AG09319 (cell line): ENCODE measurements around the gene EVC.
A peak's percentile ranks its signal among the peaks of the same experiment; 100 is the strongest.

Source experiments
- DNase-seq: peaks from one replicate; pipeline ENCODE4 v3.0.0-alpha.2; 2010; ENCODE audit warnings: low read depth; ENCODE audit errors: extremely low read depth
- TF ChIP-seq, protein P1 (sequence below): IDR thresholded peaks from 2 replicates; pipeline ENCODE4 v1.5.1; 2011; ENCODE audit warnings: low read depth, mild to moderate bottlenecking, inconsistent platforms, low read length, moderate library complexity

Gene EVC

DNA sequence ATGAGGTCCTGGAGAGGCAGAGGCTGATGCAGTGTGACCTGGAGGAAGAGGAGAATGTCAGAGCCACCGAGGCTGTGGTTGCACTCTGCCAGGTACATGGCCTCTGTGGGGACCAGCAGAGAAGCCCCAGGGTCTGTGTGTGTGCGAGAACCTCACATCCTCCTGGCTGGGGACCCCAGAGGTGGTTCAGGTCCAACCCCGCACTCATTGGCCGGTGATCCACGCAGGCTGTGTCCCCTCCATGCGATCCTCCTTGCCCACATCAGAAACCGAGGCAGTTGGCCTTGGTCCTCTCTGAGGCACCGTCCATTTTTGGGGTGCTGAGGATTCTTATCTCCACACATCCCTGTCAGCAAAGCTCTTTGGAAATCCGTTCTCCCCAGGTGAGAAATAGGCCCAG, 45.3 kb downstream of the EVC start:
- TF ChIP-seq, protein P1, sequence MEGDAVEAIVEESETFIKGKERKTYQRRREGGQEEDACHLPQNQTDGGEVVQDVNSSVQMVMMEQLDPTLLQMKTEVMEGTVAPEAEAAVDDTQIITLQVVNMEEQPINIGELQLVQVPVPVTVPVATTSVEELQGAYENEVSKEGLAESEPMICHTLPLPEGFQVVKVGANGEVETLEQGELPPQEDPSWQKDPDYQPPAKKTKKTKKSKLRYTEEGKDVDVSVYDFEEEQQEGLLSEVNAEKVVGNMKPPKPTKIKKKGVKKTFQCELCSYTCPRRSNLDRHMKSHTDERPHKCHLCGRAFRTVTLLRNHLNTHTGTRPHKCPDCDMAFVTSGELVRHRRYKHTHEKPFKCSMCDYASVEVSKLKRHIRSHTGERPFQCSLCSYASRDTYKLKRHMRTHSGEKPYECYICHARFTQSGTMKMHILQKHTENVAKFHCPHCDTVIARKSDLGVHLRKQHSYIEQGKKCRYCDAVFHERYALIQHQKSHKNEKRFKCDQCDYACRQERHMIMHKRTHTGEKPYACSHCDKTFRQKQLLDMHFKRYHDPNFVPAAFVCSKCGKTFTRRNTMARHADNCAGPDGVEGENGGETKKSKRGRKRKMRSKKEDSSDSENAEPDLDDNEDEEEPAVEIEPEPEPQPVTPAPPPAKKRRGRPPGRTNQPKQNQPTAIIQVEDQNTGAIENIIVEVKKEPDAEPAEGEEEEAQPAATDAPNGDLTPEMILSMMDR: no peak
- no peak for DNase-seq

DNA sequence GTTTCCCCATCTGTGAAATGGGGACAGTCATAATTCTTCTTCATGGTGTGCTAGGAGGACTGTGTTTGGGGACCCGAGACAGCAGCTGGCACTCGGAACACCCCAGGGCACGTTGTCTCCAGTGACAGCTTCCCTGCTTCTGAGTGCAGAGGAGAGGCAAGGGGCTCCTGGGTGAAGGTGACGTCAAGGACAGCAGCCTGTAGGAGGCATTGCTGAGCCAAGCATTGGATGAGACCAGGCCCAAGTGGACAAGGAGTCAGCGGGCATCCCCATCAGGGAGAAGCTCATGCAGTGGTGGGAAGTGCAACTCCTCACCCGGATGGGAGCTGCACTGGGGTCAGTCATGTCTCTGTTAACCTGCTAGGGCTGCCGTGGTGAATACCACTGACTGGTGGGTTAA, 46.1 kb downstream of the EVC start:
- TF ChIP-seq, protein P1: no peak

DNA sequence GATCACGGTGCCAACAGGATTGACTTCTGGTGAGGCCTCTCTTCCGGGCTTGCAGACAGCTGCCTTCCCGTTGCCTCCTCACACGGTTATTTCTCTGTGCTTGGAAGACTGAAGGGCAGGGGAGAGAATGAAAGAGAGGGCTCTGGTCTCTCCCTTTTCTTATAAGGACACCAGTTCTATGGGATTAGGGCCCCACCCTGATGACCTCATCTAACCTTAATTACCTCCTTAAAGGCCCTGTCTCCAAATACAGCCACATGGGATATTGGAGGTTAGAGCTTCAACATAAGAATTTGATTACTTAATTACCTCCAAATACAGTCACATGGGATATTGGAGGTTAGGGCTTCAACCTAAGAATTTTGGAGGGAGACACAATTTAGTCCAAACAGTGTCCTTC, 46.5 kb downstream of the EVC start:
- DNase-seq: no peak
- TF ChIP-seq, protein P1: no peak

More for the DNA sequence above, 46.1 kb downstream of the EVC start:
- DNase-seq: no peak

DNA sequence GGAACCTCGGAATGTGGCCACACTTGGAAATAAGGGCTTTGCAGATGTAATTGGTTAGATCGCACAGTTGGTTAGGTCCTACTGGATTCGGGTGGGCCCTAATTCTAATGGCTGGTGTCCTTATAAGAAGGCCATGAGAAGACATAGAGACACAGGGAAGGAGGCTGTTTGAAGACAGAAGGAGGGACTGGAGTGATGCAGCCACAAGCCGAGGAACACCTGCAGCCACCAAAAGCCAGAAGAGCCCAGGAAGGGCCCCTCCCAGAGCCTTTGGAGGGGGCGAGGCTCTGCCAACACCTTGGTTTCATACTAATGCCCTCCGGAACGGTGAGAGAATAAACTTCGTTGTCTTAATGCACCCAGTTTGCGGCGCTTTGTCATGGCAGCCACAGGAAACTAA, 47.0 kb downstream of the EVC start:
- TF ChIP-seq, protein P1: no peak
- no peak for DNase-seq

DNA sequence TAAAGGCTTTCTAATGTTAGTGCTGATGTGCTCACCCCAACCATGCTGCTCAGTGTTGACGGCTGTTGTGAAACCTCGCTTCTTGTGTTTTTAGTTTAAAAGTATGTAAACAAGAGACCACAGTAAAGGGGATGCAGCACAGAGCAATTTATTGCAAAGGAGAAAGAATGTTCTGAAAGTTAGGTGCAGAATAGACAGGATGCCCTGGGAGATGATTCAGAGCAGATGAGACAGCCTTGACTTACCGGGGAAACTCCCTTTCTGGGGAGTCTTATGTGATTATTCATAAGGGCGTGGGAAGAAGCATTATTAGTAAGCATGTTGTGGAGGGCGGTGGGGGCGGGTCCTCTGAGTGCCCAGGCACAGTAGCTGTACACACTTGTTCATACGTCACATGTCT, 47.7 kb downstream of the EVC start:
- peak; percentile 83 for DNase-seq
- TF ChIP-seq, protein P1: no peak

DNA sequence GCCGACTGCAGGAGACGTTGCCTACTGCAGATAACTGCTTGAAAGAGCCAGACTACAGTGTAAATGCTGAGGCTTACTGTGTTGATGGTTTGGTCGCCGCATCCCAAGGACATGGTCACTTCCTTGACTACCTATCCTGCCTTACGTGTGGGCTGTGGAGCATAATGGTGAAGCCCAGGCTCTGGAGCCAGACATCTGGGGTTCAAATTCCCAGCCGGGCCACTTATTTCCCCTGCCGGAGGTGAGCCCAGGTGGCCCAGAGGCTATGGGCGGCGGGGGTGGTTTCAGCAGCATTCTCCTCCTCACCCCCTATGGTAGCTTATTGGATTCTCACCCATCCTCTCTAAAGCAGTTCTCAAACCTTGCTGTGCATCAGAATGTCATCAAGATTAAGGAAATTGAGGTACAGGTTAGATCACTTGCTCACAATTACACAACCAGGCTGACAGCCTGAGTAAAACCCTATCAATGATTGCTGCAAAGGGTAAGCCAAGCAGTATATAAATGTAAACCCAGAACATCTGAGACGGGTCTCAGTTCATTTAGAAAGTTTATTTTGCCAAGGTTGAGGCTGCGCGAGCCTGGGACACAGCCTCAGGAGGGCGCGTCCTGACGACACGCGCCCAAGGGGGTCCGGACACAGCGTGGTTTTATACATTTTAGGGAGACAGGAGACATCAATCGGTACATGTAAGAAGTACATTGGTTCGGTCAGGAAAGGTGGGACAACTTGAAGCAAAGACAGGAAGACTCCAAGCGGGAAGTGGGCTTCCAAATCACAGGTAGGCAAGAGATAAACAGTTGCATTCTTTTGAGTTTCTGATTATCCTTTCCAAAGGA, 48.5 kb downstream of the EVC start:
- TF ChIP-seq, protein P1: no peak
- DNase-seq: no peak

DNA sequence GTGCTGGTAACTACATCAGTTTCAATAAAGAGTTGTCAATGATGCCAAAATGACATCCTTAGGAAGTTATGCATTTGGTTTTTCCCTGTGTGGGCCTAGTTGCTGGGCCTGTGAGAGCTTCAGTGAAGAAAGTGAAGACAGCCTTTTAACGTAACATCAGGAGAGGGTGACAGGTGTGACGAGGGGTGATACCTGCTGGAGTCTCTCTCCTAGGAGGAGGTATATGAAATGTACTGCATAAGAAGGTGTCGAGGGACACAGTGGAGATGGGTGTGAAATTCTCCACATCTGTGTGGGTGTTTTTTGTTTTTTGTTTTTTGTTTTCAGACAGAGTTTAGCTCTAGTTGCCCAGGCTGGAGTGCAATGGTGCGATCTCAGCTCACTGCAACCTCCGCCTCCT, 49.2 kb downstream of the EVC start:
- TF ChIP-seq, protein P1: no peak
- no peak for DNase-seq
